ENCODE data around the gene VEPH1. TPM values are rescaled to one million over a fixed set of nuclear protein-coding genes. Genes with fewer than 3 reads are reported as not detected.

VEPH1 gene
- polyA plus RNA-seq, 2 of the 4 experiments (the other 2 are of a cell fraction): 0.04 to 0.16 TPM

GRCh38 chr3:157276801-157277200 is 226.4 kb downstream of the VEPH1 start (continued):
- TF ChIP-seq FOXS1 (CRISPR knock-in tag; IDR thresholded peaks at IDR 0.05) (no peak), HDAC2 (IDR thresholded peaks at IDR 0.05) (no peak), KDM1A (IDR thresholded peaks at IDR 0.05; ENCODE audit: low read depth) (no peak)

- Histone ChIP-seq H3K9me3 (no peaks in the 10 kb centered on the region), H3K27ac (no peak overlapping the region), H3K4me2 (no peak overlapping the region), H3K4me3 (no peak overlapping the region), H3K4me1 (no peaks in the 10 kb centered on the region)
- DNase-seq (ENCODE audit: low read depth in 1 of 2, low spot score in 1 of 2): no peak
- no peak for TF ChIP-seq CEBPB (IDR thresholded peaks at IDR 0.05)
- TF ChIP-seq MYC (IDR thresholded peaks at IDR 0.05; ENCODE audit: borderline replicate concordance, low read length): no peak
- TF ChIP-seq EHMT2 (IDR thresholded peaks at IDR 0.05; ENCODE audit: low read depth): no peak
- TF ChIP-seq, protein P1, sequence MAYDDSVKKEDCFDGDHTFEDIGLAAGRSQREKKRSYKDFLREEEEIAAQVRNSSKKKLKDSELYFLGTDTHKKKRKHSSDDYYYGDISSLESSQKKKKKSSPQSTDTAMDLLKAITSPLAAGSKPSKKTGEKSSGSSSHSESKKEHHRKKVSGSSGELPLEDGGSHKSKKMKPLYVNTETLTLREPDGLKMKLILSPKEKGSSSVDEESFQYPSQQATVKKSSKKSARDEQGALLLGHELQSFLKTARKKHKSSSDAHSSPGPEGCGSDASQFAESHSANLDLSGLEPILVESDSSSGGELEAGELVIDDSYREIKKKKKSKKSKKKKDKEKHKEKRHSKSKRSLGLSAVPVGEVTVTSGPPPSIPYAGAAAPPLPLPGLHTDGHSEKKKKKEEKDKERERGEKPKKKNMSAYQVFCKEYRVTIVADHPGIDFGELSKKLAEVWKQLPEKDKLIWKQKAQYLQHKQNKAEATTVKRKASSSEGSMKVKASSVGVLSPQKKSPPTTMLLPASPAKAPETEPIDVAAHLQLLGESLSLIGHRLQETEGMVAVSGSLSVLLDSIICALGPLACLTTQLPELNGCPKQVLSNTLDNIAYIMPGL (CRISPR knock-in tag; IDR thresholded peaks at IDR 0.05; ENCODE audit: borderline replicate concordance): no peak
- TF ChIP-seq ATOH8 (CRISPR knock-in tag; IDR thresholded peaks at IDR 0.05; ENCODE audit: low read depth): no peak
- TF ChIP-seq, protein P2, sequence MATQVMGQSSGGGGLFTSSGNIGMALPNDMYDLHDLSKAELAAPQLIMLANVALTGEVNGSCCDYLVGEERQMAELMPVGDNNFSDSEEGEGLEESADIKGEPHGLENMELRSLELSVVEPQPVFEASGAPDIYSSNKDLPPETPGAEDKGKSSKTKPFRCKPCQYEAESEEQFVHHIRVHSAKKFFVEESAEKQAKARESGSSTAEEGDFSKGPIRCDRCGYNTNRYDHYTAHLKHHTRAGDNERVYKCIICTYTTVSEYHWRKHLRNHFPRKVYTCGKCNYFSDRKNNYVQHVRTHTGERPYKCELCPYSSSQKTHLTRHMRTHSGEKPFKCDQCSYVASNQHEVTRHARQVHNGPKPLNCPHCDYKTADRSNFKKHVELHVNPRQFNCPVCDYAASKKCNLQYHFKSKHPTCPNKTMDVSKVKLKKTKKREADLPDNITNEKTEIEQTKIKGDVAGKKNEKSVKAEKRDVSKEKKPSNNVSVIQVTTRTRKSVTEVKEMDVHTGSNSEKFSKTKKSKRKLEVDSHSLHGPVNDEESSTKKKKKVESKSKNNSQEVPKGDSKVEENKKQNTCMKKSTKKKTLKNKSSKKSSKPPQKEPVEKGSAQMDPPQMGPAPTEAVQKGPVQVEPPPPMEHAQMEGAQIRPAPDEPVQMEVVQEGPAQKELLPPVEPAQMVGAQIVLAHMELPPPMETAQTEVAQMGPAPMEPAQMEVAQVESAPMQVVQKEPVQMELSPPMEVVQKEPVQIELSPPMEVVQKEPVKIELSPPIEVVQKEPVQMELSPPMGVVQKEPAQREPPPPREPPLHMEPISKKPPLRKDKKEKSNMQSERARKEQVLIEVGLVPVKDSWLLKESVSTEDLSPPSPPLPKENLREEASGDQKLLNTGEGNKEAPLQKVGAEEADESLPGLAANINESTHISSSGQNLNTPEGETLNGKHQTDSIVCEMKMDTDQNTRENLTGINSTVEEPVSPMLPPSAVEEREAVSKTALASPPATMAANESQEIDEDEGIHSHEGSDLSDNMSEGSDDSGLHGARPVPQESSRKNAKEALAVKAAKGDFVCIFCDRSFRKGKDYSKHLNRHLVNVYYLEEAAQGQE (IDR thresholded peaks at IDR 0.05): no peak
- TF ChIP-seq RFX5 (IDR thresholded peaks at IDR 0.05): no peak
- TF ChIP-seq, protein P3, sequence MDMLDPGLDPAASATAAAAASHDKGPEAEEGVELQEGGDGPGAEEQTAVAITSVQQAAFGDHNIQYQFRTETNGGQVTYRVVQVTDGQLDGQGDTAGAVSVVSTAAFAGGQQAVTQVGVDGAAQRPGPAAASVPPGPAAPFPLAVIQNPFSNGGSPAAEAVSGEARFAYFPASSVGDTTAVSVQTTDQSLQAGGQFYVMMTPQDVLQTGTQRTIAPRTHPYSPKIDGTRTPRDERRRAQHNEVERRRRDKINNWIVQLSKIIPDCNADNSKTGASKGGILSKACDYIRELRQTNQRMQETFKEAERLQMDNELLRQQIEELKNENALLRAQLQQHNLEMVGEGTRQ (IDR thresholded peaks at IDR 0.05): no peak
- TF ChIP-seq, protein P4, sequence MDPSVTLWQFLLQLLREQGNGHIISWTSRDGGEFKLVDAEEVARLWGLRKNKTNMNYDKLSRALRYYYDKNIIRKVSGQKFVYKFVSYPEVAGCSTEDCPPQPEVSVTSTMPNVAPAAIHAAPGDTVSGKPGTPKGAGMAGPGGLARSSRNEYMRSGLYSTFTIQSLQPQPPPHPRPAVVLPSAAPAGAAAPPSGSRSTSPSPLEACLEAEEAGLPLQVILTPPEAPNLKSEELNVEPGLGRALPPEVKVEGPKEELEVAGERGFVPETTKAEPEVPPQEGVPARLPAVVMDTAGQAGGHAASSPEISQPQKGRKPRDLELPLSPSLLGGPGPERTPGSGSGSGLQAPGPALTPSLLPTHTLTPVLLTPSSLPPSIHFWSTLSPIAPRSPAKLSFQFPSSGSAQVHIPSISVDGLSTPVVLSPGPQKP (IDR thresholded peaks at IDR 0.05; ENCODE audit: low read depth, low read length): no peak
- no peak for TF ChIP-seq CBX8 (IDR thresholded peaks at IDR 0.05)
- TF ChIP-seq, protein P5, sequence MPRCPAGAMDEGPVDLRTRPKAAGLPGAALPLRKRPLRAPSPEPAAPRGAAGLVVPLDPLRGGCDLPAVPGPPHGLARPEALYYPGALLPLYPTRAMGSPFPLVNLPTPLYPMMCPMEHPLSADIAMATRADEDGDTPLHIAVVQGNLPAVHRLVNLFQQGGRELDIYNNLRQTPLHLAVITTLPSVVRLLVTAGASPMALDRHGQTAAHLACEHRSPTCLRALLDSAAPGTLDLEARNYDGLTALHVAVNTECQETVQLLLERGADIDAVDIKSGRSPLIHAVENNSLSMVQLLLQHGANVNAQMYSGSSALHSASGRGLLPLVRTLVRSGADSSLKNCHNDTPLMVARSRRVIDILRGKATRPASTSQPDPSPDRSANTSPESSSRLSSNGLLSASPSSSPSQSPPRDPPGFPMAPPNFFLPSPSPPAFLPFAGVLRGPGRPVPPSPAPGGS (IDR thresholded peaks at IDR 0.05): no peak
- 32% methylated on average over 2 of the region's 2 CpGs for WGBS (ENCODE audit: missing lambda C conversion rate)
- POLR2A ChIA-PET: no interaction called here
- no peak for ATAC-seq
- FAIRE-seq: no peak
- CTCF ChIA-PET: no interaction called here
Measured at GRCh38 chr3:157275832-157276231, 227.4 kb downstream of the VEPH1 start.

All from A549 (cell line).